Pons (tissue), 1 donor: ENCODE measurements around the gene SIRPB1.
A peak's percentile ranks its signal among the peaks of the same experiment; 100 is the strongest.
"Not testable (repeated sequence)": the region's sequence is repeated elsewhere in the genome, so short reads cannot be mapped to it uniquely, and the experiment has no call there.

Experiments
- DNase-seq: peaks from one replicate; pipeline ENCODE4 v3.0.0-alpha.2; 2016; ENCODE audit warnings: low spot score

The SIRPB1 gene

GRCh38 chr20:1619861-1620444 lies at the start of gene SIRPB1:
TSS of gene SIRPB1 (minus strand) at chr20:1620009. CDS start at chr20:1619944, 65 bp downstream.
- DNase-seq = peak; percentile 41

GRCh38 chr20:1669304-1669703 lies 49.5 kb upstream of the SIRPB1 start:
- DNase-seq = peak; percentile 28

GRCh38 chr20:1667502-1668085 lies 47.8 kb upstream of the SIRPB1 start:
- DNase-seq = no peak

GRCh38 chr20:1666802-1667201 lies 47.0 kb upstream of the SIRPB1 start:
- no peak for DNase-seq

- DNase-seq = no peak
Observed at GRCh38 chr20:1665345-1665744, 45.5 kb upstream of the SIRPB1 start.

GRCh38 chr20:1664911-1665310 lies 45.1 kb upstream of the SIRPB1 start:
- DNase-seq = no peak

GRCh38 chr20:1663917-1664316 lies 44.1 kb upstream of the SIRPB1 start:
- no peak for DNase-seq

- no peak for DNase-seq
Observed at GRCh38 chr20:1661542-1662299, 41.9 kb upstream of the SIRPB1 start.

GRCh38 chr20:1660246-1660645 lies 40.4 kb upstream of the SIRPB1 start:
- no peak for DNase-seq

- DNase-seq = no peak
Observed at GRCh38 chr20:1657556-1658334, 37.9 kb upstream of the SIRPB1 start, which contains the start of gene SIRPG. TSS of gene SIRPG (minus strand) at chr20:1657779. CDS start at chr20:1657714, 65 bp downstream.

- no peak for DNase-seq
Observed at GRCh38 chr20:1656844-1657243, 37.0 kb upstream of the SIRPB1 start.

GRCh38 chr20:1654996-1655395 lies 35.2 kb upstream of the SIRPB1 start:
- no peak for DNase-seq

GRCh38 chr20:1652960-1653359 lies 33.2 kb upstream of the SIRPB1 start:
- no peak for DNase-seq

- no peak for DNase-seq
Observed at GRCh38 chr20:1652104-1652503, 32.3 kb upstream of the SIRPB1 start.

- DNase-seq = no peak
Observed at GRCh38 chr20:1651268-1652058, 31.7 kb upstream of the SIRPB1 start.

- no peak for DNase-seq
Observed at GRCh38 chr20:1648101-1648500, 28.3 kb upstream of the SIRPB1 start.

GRCh38 chr20:1646975-1647431 lies 27.2 kb upstream of the SIRPB1 start:
- DNase-seq = no peak

GRCh38 chr20:1644101-1644962 lies 24.5 kb upstream of the SIRPB1 start:
- no peak for DNase-seq

GRCh38 chr20:1638643-1639042 lies 18.8 kb upstream of the SIRPB1 start:
- DNase-seq = not testable (repeated sequence)

GRCh38 chr20:1637755-1638154 lies 17.9 kb upstream of the SIRPB1 start:
- DNase-seq = no peak

GRCh38 chr20:1637226-1637625 lies 17.4 kb upstream of the SIRPB1 start:
- DNase-seq = no peak
